ENCODE measurements around the gene ARHGAP6.

ARHGAP6 gene

GRCh38 chrX:11665168-11666111 is at the start of gene ARHGAP6:
TSS of gene ARHGAP6 (minus strand) at chrX:11665920. CDS start at chrX:11664828, 1,092 bp downstream.
- peak; percentile 9 for DNase-seq

GRCh38 chrX:11704725-11705495 is 39.2 kb upstream of the ARHGAP6 start:
- DNase-seq, result no peak

DNA sequence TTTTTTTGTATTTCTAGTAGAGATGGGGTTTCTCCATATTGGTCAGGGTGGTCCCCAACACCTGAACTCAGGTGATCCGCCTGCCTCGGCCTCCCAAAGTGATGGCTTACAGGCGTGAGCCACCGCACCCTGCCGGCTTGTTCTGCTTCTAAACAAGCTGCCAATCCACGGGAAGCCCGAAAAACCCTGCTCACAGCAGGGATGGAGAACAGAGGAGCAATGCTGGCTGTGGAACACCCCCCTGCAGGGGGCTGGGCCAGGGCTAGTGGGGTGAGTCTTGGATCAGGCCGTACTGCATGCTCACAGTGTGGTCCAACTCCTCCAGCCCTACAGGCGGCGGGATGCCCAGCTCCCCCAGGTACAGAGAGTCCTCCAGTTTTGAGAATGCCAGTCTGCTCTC is 38.1 kb upstream of the ARHGAP6 start:
- DNase-seq, result no peak

DNA sequence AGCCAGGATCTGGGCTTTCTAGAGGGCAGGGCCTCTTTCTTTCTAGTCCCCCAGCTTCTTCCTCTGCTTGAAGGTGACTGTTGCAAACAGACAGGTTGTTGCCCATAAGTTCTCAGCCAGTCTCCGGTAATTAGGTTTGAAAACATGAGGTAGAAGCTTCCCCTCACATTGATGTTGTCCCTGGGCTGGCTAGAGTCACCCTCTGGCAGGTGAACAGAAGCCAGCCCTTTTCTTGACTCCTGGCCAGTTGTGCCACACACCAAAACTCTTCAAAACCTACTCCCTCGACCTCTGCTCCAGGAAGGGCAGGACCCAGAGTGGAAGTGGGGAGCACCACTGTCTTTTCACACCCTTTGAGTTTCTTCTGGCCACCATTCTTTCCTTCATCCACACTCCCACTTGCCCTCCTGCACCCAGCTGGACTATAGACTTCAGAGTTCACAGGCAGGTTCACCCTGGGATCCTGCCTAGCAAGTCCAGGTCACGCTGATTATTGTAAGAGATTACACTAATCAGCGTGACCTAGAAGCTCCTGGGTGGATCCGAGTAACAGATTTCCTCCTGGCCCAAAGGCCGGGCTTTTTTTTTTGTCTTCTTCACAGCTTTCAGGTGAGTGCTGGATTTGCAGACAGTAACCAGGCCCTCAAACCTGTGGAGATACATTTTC is 37.4 kb upstream of the ARHGAP6 start:
- no peak for DNase-seq

GRCh38 chrX:11702420-11702819 is 36.7 kb upstream of the ARHGAP6 start:
- DNase-seq, result no peak

GRCh38 chrX:11698702-11699101 is 33.0 kb upstream of the ARHGAP6 start:
- DNase-seq, result no peak

- DNase-seq, result no peak
Observed at GRCh38 chrX:11688201-11688600, 22.5 kb upstream of the ARHGAP6 start.

- no peak for DNase-seq
Observed at GRCh38 chrX:11687157-11687556, 21.4 kb upstream of the ARHGAP6 start.

GRCh38 chrX:11683057-11683456 is 17.3 kb upstream of the ARHGAP6 start:
- DNase-seq, result no peak

DNA sequence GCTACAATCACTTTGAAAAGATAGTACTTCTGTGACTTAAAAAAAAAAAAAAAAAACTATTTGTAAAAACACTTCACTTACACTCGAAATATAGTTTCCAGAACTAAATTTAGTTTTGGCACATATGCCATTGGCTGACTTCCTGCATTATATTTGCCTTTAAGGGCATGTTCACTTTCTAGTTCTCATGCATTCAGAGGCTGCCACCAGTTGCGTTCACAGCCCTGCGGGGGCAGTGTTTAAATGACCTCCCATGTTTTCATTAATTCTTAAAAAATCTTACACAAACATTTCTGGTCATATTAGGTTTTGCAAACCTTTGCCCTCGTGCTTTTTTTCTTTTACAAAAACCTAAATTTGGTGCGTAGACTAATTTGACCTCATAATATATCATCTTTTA is 12.4 kb upstream of the ARHGAP6 start:
- DNase-seq, result peak; percentile 0

- DNase-seq, result peak; percentile 63
Observed at GRCh38 chrX:11672213-11672612, 6.5 kb upstream of the ARHGAP6 start.

- no peak for DNase-seq
Observed at GRCh38 chrX:11670316-11670715, 4.6 kb upstream of the ARHGAP6 start.

DNA sequence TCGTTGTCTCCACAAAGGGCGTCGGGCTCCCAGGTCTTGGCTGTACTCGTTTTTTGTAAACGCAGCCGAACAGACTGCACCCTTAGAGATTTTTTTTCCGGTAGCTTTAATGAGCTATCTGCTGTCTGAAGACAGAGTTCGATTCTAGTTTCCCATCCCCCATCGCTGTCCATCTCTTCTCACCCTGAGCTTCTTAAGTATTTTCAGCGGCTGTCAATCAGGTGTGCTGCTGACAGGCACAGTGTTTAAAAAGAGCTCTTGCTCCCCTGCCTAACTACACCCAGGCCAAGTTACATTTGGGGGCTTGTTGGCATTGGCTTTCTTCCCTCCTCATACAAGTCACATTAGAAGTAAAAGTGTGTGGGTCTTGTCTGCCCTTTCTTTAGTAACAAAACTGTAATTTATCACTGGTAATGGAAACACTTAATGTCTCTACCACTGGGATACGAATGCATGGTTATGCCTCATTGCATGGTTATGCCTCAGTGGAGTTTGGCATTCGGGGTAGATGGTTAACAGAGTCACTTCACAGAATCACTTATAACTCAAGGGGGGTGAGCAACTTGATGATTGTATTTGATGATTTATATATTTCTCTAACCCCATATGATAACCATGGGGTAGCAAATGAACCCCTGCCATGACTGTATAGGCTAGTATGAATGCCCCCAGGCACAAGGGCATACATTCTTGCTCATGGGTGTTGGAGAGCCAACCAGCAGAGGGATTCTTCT is 1.4 kb upstream of the ARHGAP6 start:
- DNase-seq, result peak; percentile 38

DNA sequence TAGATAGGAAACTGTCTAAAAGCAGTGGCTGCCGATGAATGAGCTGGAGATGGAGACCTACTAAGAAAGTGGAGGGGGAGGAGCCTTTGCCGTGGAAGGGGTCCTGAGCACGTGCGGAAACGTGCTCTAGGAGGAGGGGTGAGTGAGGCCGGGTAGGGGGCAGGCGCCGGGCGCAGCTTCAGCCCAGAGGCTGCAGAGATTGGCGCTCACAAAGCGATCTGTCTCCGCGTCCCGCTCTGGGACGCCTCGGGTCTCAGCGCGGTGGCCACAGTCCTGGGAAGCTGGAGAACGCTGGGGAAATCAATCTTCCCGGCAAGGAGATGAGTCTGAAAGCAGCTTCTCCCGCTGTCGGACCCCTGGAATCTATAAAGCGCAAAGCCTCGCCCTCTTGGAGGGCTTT is 444 bp upstream of the ARHGAP6 start:
- peak; percentile 31 for DNase-seq

DNA sequence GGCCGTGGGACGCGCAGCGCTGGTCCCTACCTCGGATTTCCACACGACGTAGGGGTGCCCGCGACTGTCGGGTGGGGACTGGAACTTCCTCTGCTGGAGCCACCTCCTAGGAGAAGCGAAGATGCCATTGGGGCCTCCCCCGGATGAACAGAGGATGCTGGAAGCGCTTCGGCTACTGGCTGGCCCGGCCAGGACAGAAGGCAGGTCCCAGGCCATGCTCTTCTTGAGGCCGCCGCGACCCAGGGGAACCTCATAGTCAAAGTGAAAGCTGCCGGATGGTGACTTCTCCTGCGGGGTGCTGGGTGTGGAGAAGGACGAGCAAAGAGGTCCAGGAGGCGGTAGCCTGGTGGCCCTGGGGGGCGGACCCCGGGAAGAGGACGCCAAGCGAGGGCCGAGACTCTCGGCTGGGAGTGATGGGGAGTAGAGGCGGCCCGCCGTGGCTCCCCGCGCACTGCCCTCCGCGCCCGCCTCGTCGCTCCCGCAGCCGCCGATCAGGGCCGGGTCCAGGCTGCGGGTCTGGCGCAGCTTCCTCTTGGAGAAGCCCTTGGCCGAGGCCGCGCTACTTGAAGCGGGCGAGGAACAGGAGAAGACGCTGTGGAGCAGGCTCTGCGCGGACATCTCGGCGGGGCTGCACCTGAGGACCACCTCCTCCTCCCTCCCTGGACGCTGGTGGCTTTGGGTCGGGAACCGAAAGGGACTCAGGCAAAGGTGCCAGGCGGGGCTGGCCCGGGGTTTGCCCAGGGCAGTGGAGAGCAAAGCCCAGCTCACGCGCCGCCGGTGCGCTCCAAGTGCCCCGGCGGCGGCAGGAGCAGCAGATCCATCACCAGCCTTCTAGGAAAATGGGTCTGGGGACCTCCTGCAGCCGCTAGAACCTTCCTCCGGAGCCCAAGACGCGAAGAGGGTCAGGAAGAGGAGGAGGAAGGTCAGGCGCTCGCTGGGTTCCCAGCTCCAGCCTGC is 1.2 kb downstream of the ARHGAP6 start:
- no peak for DNase-seq

- no peak for DNase-seq
Observed at GRCh38 chrX:11663875-11664210, 1.9 kb downstream of the ARHGAP6 start.

DNA sequence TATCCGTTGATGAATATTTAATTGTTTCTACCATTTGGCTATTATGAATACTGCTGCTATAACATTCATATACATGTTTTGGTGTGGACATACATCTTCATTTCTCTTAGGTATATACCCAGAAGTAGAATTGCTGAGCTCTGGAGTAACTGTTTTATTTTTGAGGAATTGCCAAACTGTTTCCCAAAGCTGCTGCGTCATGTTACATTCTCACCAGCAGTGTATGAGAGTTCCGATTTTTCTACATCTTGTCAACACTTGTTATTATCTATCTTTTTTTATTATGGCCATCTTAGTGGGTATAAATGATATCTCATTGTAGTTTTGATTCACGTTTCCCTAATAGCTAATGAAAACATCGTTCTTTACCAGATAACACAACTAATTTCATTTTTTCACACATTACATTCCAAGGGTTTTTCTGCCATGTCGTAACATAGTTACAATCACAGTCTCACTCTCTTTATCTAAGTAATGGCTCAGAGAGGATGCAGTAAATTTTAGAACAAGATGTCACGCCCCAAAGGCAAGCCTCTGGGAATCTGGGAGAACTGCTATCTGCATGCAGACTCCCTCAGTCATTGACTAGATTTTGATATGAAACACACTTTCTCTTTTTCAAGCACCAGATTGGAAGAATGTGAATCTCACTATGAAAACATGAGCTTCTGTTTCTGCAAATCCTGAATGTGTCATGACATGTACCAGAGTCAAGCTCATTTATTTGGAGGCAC is 10.3 kb downstream of the ARHGAP6 start:
- DNase-seq, result no peak

GRCh38 chrX:11648705-11649519 is 16.8 kb downstream of the ARHGAP6 start:
- DNase-seq, result no peak

DNA sequence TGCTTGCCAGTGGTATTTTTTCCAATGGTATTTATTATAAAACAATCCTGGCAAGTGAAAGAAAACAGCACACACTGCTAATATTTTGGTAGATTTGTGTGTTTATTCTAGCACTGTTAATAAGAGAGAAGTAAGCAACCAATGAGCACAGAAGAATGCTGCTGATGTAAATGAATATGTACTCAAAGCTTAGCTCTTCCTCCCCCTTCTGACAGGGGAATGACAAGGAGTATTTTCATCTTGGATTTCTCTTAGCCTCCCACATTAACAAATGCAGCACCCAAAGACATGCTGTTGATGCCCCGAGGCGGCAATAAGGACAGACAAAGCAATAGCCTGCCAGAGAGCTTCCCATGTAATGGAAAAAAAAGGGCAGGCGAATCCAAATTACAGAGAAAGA is 18.6 kb downstream of the ARHGAP6 start:
- no peak for DNase-seq
